Pulmonary artery endothelial cell (primary cell): Measurements from ENCODE around the gene TSFM. TPM values are rescaled to one million over a fixed set of nuclear protein-coding genes. Genes with fewer than 3 reads are reported as not detected.

Source experiments
- DNase-seq: peaks from one replicate; pipeline ENCODE4 v3.0.0-alpha.2; 2011; ENCODE audit warnings: low read depth, low spot score
- total RNA-seq: library from RNA; depleted of rRNA; stranded (reverse); fragments of >200 nt; gene quantifications from 2 replicates; pipeline ENCODE4 v1.2.3, GENCODE V29; 2014

Gene TSFM
- total RNA-seq, result 26.0 and 31.7 TPM in 2 replicates

- DNase-seq, result peak; percentile 84
Measured at GRCh38 chr12:57782608-57783465, at the start of gene TSFM. TSFM (plus strand) TSS chr12:57782787; CDS start chr12:57782802, 15 bp downstream.

GRCh38 chr12:57733928-57734327 is 48.7 kb upstream of the TSFM start:
- no peak for DNase-seq

GRCh38 chr12:57734591-57734990 is 48.0 kb upstream of the TSFM start:
- DNase-seq, result no peak

GRCh38 chr12:57735198-57735855 is 47.3 kb upstream of the TSFM start:
- DNase-seq, result no peak

- DNase-seq, result no peak
Measured at GRCh38 chr12:57735952-57736740, 46.4 kb upstream of the TSFM start.

- no peak for DNase-seq
Measured at GRCh38 chr12:57736741-57737466, 45.7 kb upstream of the TSFM start.

GRCh38 chr12:57737467-57738460 is 44.8 kb upstream of the TSFM start:
- no peak for DNase-seq

GRCh38 chr12:57738661-57739237 is 43.8 kb upstream of the TSFM start, which contains the start of gene AGAP2:
AGAP2 (minus strand) TSS chr12:57738742; CDS start chr12:57738246, 496 bp downstream.
- no peak for DNase-seq

- no peak for DNase-seq
Measured at GRCh38 chr12:57739387-57739786, 43.2 kb upstream of the TSFM start.

GRCh38 chr12:57739914-57740538 is 42.6 kb upstream of the TSFM start:
- no peak for DNase-seq

GRCh38 chr12:57740656-57741412 is 41.8 kb upstream of the TSFM start:
- DNase-seq, result no peak

- DNase-seq, result no peak
Measured at GRCh38 chr12:57741413-57741789, 41.2 kb upstream of the TSFM start.

- no peak for DNase-seq
Measured at GRCh38 chr12:57741844-57742738, 40.5 kb upstream of the TSFM start.

- DNase-seq, result no peak
Measured at GRCh38 chr12:57743769-57744168, 38.8 kb upstream of the TSFM start.

GRCh38 chr12:57744194-57744776 is 38.3 kb upstream of the TSFM start:
- DNase-seq, result no peak

- peak; percentile 96 for DNase-seq
Measured at GRCh38 chr12:57744777-57745484, 37.7 kb upstream of the TSFM start, which contains the start of gene TSPAN31. TSPAN31 (plus strand) TSS chr12:57745039; CDS start chr12:57745155, 116 bp downstream.
